ES-I3 (cell line): ENCODE measurements around the gene LCN10.

Source experiments
- H3K36me3 ChIP-seq: 2 replicates; pipeline ENCODE4 v1.6.1; 2013; ENCODE audit warnings: mild to moderate bottlenecking, low read length, control low read depth, moderate library complexity; ENCODE audit not compliant: insufficient read depth
- H3K4me1 ChIP-seq: 2 replicates; pipeline ENCODE4 v1.6.1; 2013; ENCODE audit warnings: mild to moderate bottlenecking, control low read depth, low read length; ENCODE audit not compliant: insufficient read depth
- H3K9ac ChIP-seq: 2 replicates; pipeline ENCODE4 v1.6.1; 2013; ENCODE audit warnings: low read depth, mild to moderate bottlenecking, low read length, moderate library complexity
- H3K9me3 ChIP-seq: 2 replicates; pipeline ENCODE4 v1.6.1; 2013; ENCODE audit warnings: mild to moderate bottlenecking, low read length, moderate library complexity; ENCODE audit not compliant: control insufficient read depth, insufficient read depth

The LCN10 gene

GRCh38 chr9:136728080-136728547 is 14.6 kb downstream of the LCN10 start:
- Histone ChIP-seq H3K36me3 (peaks cover 20% of the 10 kb centered on the region), H3K9ac (peak overlapping the region; percentile 87), H3K9me3 (no peaks in the 10 kb centered on the region), H3K4me1 (peaks cover 4% of the 10 kb centered on the region; the same call in 1 of the 2 replicates)

- H3K9me3 ChIP-seq, result no peaks in the 10 kb centered on the region
- peak overlapping the region; percentile 87; the same call in 1 of the 2 replicates for H3K9ac ChIP-seq
Observed at GRCh38 chr9:136726631-136727191, 16.0 kb downstream of the LCN10 start.

GRCh38 chr9:136726118-136726517 is 16.6 kb downstream of the LCN10 start:
- Histone ChIP-seq H3K9ac (no peak overlapping the region), H3K9me3 (no peaks in the 10 kb centered on the region), H3K4me1 (peaks cover 4% of the 10 kb centered on the region; the same call in 1 of the 2 replicates), H3K36me3 (peaks cover 20% of the 10 kb centered on the region)

More at GRCh38 chr9:136726631-136727191, 16.0 kb downstream of the LCN10 start:
- Histone ChIP-seq H3K4me1 (peaks cover 4% of the 10 kb centered on the region; the same call in 1 of the 2 replicates), H3K36me3 (peaks cover 20% of the 10 kb centered on the region)

GRCh38 chr9:136725612-136726011 is 17.1 kb downstream of the LCN10 start:
- H3K9ac ChIP-seq, result no peak overlapping the region
- H3K4me1 ChIP-seq, result peaks cover 4% of the 10 kb centered on the region; the same call in 1 of the 2 replicates
- peaks cover 20% of the 10 kb centered on the region for H3K36me3 ChIP-seq
- H3K9me3 ChIP-seq, result no peaks in the 10 kb centered on the region

- Histone ChIP-seq H3K36me3 (peaks cover 20% of the 10 kb centered on the region), H3K4me1 (peaks cover 4% of the 10 kb centered on the region; the same call in 1 of the 2 replicates), H3K9me3 (no peaks in the 10 kb centered on the region), H3K9ac (no peak overlapping the region)
Observed at GRCh38 chr9:136724772-136725171, 18.0 kb downstream of the LCN10 start.

- Histone ChIP-seq H3K36me3 (peaks cover 20% of the 10 kb centered on the region), H3K4me1 (peaks cover 4% of the 10 kb centered on the region; the same call in 1 of the 2 replicates), H3K9ac (no peak overlapping the region)
Observed at GRCh38 chr9:136723989-136724388, 18.8 kb downstream of the LCN10 start.

GRCh38 chr9:136723362-136723976 is 19.3 kb downstream of the LCN10 start:
- H3K9ac ChIP-seq, result no peak overlapping the region
- H3K4me1 ChIP-seq, result peaks cover 4% of the 10 kb centered on the region; the same call in 1 of the 2 replicates
- peaks cover 20% of the 10 kb centered on the region for H3K36me3 ChIP-seq
- H3K9me3 ChIP-seq, result no peaks in the 10 kb centered on the region

More at GRCh38 chr9:136723989-136724388, 18.8 kb downstream of the LCN10 start:
- no peaks in the 10 kb centered on the region for H3K9me3 ChIP-seq

- H3K9ac ChIP-seq, result no peak overlapping the region
- H3K36me3 ChIP-seq, result peaks cover 20% of the 10 kb centered on the region
- no peaks in the 10 kb centered on the region for H3K9me3 ChIP-seq
- H3K4me1 ChIP-seq, result peaks cover 4% of the 10 kb centered on the region; the same call in 1 of the 2 replicates
Observed at GRCh38 chr9:136722969-136723356, 19.8 kb downstream of the LCN10 start.

GRCh38 chr9:136722093-136722968 is 20.4 kb downstream of the LCN10 start:
- H3K36me3 ChIP-seq, result peaks cover 20% of the 10 kb centered on the region
- H3K9me3 ChIP-seq, result no peaks in the 10 kb centered on the region
- H3K4me1 ChIP-seq, result peaks cover 4% of the 10 kb centered on the region; the same call in 1 of the 2 replicates
- H3K9ac ChIP-seq, result no peak overlapping the region

GRCh38 chr9:136721339-136722092 is 21.2 kb downstream of the LCN10 start:
- Histone ChIP-seq H3K9me3 (no peaks in the 10 kb centered on the region), H3K9ac (no peak overlapping the region), H3K36me3 (peaks cover 16% of the 10 kb centered on the region), H3K4me1 (no peaks in the 10 kb centered on the region; the same call in 1 of the 2 replicates)

GRCh38 chr9:136720898-136721338 is 21.8 kb downstream of the LCN10 start:
- H3K9me3 ChIP-seq, result no peaks in the 10 kb centered on the region
- no peaks in the 10 kb centered on the region; the same call in 1 of the 2 replicates for H3K4me1 ChIP-seq
- peaks cover 14% of the 10 kb centered on the region for H3K36me3 ChIP-seq
- no peak overlapping the region for H3K9ac ChIP-seq

GRCh38 chr9:136720251-136720897 is 22.4 kb downstream of the LCN10 start:
- no peak overlapping the region for H3K9ac ChIP-seq

GRCh38 chr9:136719195-136719880 is 23.4 kb downstream of the LCN10 start:
- Histone ChIP-seq H3K9ac (no peak overlapping the region), H3K36me3 (peaks cover 9% of the 10 kb centered on the region), H3K4me1 (no peaks in the 10 kb centered on the region; the same call in 1 of the 2 replicates)

More at GRCh38 chr9:136720251-136720897, 22.4 kb downstream of the LCN10 start:
- Histone ChIP-seq H3K9me3 (no peaks in the 10 kb centered on the region), H3K4me1 (no peaks in the 10 kb centered on the region; the same call in 1 of the 2 replicates), H3K36me3 (peaks cover 12% of the 10 kb centered on the region)

More at GRCh38 chr9:136719195-136719880, 23.4 kb downstream of the LCN10 start:
- no peaks in the 10 kb centered on the region for H3K9me3 ChIP-seq
